ENCODE measurements around the gene DMRT3.

Gene DMRT3

DNA sequence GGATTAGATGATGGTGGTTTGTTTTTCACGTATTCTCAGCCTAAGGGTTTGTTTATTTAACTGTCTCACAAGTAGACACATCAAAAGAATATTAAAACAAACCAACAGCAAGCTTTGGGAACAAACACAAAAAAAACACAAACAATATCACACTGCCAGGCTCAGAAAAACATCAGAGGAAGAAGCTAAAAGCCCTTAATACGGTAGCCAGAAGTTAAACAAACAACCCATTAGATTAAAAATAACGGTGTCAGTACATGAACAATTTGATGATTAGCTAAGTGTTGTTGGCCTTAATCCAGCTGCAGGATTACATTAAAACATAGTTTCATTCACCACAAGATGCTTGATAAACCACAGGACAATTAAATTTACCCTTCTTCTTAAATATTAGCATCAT, 57.8 kb downstream of the DMRT3 start:
- TF ChIP-seq, protein P1, sequence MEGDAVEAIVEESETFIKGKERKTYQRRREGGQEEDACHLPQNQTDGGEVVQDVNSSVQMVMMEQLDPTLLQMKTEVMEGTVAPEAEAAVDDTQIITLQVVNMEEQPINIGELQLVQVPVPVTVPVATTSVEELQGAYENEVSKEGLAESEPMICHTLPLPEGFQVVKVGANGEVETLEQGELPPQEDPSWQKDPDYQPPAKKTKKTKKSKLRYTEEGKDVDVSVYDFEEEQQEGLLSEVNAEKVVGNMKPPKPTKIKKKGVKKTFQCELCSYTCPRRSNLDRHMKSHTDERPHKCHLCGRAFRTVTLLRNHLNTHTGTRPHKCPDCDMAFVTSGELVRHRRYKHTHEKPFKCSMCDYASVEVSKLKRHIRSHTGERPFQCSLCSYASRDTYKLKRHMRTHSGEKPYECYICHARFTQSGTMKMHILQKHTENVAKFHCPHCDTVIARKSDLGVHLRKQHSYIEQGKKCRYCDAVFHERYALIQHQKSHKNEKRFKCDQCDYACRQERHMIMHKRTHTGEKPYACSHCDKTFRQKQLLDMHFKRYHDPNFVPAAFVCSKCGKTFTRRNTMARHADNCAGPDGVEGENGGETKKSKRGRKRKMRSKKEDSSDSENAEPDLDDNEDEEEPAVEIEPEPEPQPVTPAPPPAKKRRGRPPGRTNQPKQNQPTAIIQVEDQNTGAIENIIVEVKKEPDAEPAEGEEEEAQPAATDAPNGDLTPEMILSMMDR (IDR thresholded peaks at IDR 0.05): no peak
- no peaks in the 10 kb centered on the region for H3K36me3 ChIP-seq
- DNase-seq: no peak
- no peak overlapping the region for H3K4me3 ChIP-seq
- no peaks in the 10 kb centered on the region for H3K9me3 ChIP-seq
- no peak overlapping the region for H3K27ac ChIP-seq
- intact Hi-C loops (cut with DNase I; ENCODE audit: low total_unique reads): no loop called here
- H3K4me1 ChIP-seq: no peaks in the 10 kb centered on the region
- H3K27me3 ChIP-seq: peaks cover 0 to 51% of the 10 kb centered on the region in 2 donors

DNA sequence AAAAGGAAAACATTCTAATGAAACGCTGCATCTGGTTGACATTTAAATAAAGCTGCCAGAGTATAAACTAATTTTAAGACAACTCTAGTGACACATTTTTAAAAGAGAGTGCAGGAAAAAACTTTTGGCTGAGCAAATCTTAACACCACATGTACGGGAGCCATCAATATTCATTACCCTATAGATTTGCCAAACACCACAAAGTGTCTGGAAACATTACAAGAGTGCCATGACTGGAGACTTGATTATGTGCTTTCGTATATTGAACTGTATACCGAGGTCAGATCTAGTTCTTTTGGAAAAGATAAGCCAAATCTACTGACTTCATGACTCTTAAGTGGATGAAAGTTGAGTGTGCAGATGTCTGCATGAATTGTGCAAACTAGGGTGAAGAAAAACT, 63.1 kb downstream of the DMRT3 start:
- no peaks in the 10 kb centered on the region for H3K9me3 ChIP-seq
- no peak overlapping the region for H3K4me3 ChIP-seq
- H3K4me1 ChIP-seq: peaks cover 0 to 10% (median 4%) of the 10 kb centered on the region in 4 donors
- H3K27me3 ChIP-seq: peaks cover 0 to 58% of the 10 kb centered on the region in 2 donors
- TF ChIP-seq, protein P1 (IDR thresholded peaks at IDR 0.05): no peak
- H3K36me3 ChIP-seq: no peaks in the 10 kb centered on the region
- no peak for DNase-seq
- intact Hi-C loops (cut with DNase I; ENCODE audit: low total_unique reads): no loop called here
- H3K27ac ChIP-seq: no peak overlapping the region

All from tibial artery (tissue), 4 donors.